Myocyte (in vitro differentiated cells): ENCODE data around the gene LCN15. TPM values are rescaled to one million over a fixed set of nuclear protein-coding genes. Genes with fewer than 3 reads are reported as not detected.
"Not testable (repeated sequence)": the region's sequence is repeated elsewhere in the genome, so short reads cannot be mapped to it uniquely, and the experiment has no call there.

Experiments used
- DNase-seq: peaks from one replicate; pipeline ENCODE4 v3.0.0-alpha.2; 2012; ENCODE audit warnings: low read depth
- total RNA-seq: library from RNA; depleted of rRNA; stranded (reverse); fragments of >200 nt; gene quantifications from 2 replicates; pipeline ENCODE4 v1.2.3, GENCODE V29; 2014

Gene LCN15
- total RNA-seq, 1 donor from 2014 or later = not detected

DNA sequence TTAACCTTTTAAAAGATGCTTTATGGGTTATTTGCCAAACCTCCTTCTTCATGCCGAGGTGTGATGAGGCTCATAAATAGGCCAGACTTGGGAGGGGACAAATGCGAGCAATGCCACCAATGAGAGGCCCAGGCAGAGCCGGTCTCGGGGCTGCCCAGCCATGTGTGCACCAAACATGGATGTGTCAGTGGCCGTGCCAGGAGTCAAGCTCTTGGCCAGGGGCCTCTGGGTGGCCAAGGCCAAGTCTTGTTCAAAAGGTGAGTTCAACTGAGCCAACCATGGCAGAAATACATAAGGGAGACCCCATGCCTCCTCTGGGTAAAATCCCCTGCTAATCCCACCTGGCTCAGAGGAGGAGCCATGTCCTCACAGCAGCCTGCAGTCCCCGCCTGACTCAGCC, 10.9 kb upstream of the LCN15 start:
- DNase-seq = no peak

DNA sequence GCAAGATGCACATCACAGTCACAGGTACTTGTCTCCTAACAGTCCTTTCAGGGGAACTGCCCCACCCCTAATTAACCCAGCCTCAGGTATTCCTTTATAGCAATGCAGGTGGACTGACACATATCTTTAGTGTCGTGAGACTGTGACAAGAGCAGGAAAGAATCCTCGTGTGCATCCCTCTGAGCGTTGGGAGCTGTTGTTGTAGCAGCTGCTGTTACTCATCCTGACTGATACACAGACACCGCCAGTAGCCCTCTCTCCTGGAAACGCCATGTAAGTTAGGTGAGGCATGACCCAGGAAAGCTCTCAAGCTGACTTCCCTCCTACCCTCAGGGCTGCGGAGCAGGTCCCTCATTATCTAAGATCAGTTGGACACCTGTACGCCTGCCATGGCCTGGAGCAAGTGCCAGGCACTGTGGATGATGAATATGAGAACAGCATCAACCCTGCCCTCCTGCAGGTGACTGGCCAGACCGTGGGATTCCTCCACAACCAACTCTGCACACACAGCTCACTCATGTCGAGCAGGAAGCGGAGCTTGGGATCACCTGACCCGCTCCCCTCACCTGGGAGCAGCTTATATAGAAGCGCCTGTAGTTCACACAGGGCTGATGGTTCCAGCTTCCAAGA, 10.2 kb upstream of the LCN15 start:
- DNase-seq = no peak

DNA sequence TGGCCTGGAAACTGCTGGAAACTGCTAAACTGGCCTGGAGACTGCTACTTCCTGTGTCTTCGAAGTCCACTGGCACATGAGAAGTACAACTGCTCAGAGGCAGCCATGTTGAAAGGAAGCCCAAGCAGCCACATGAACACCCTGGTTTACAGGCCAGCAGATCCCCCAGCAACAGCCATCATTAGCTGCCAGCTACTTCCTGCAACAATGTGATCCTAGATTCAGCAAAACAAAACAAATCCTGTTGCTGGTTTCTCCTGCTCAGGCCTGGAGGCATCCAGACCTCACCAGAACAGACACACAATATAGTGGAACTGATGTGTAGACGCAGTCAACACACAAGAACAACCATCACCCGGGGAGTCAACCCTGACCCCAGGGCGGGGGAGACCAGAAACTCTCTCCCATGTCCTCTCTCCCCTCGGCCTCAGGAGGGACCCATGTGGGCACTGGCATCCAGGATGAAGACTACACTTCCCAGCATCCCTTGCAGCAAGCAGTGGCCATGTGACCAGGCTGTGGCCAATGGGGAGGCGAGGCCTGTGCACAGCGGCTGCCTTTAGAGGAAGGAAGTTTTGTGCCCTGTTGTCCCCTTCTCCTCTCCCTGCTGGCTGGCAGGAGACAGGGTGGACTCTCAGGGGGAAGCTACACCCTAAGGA, 9.2 kb upstream of the LCN15 start:
- no peak for DNase-seq

DNA sequence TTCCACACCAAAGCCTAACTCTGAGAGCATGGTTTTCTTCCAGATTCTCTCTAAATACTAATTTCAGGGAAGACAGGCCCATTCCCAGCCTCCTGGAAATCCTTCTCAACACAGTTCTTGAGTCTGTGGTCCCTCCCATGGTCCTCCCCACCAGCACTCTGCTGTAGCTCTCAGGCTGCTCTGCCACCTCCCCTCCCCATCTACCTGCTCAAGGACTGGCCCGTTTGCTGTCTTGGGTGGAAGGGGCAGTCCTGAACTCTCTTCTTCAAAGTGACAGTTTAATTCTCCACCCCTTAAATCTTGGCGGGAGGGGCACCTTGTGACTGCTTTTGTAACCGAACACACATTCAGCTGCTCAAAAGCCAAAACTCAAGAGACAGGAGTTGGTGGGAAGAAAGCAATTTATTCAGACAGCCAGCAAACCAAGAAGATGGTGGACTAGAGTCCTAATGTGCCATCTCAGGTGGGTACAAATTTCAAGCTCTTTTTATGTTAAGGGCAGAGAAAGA, 7.6 kb upstream of the LCN15 start:
- DNase-seq = no peak

DNA sequence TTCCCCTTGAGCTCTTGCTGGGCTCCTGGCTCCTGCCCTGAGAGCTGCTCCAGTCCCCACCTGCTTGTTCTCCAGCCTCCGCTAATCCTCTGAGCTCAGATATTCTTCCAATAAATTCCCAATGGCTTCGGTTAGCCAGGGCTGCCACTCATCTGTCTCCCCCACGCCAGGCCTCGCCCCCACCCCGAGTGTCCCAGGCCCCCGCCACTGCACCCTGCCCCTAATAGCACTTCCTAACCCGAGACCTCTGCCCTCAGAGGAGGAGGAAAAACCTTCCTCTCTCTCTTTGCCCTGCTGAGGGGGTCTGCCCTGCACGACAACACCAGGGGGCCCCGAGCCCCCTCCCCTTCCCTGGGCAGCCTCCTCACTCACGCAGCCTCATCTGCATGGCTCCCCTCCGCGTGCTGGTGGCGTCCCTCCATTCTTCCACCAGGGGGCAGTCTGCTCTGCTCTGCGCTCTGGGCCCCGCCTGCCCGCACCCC, 5.4 kb upstream of the LCN15 start:
- DNase-seq = no peak

DNA sequence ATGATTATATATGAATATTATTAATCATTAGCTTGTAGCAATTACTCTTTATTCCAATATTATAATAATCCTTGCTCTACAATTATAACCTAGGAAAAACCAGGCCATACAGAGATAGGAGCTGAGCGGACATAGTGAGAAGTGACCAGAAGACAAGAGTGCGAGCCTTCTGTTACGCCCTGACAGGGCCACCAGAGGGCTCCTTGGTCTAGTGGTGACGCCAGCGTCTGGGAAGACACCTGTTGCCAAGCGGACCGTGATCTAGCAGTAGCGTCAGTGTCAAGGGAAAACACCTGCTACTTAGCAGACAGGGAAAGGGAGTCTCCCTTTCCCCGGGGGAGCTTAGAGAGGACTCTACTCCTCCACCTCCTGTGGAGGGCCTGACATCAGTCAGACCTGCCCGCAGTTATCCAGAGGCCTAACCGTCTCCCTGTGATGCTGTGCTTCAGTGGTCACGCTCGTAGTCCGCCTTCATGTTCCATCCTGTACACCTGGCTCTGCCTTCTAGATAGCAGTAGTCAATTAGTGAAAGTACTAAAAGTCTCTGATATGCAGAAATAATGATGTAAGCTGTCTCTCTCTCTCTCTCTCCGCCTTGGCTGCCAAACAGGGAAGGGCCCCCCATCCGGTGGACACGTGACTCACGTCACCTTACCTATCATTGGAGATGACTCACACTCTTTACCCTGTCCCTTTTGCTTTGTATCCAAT, 2.2 kb upstream of the LCN15 start:
- DNase-seq = peak; percentile 80

DNA sequence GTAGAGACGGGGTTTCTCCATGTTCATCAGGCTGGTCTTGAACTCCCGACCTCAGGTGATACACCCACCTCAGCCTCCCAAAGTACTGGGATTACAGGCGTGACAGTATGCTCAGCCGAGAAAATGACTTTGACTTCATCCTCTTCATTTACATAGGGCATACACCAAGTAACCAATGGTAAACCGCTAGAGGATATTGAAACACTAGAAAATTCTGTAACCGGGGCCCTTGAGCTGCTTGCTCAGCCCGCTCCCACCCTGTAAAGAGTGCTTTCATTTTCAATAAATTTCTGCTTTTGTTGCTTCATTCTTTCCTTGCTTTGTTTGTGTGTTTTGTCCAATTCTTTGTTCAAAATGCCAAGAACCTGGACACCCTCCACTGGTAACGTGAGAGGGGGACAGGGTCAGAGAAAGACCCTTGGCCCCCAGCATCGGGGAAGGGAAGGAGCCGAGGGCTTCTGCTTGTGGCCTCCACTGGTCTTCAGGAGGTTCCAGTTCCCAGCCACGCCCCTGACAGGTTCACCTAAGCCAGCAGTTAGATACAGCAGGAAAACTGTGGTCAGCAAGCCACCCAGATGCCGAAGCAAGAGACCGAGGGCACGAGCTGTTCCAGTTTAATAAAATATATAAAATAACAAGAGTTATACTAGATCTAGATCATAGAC, 1.6 kb upstream of the LCN15 start:
- not testable (repeated sequence) for DNase-seq

DNA sequence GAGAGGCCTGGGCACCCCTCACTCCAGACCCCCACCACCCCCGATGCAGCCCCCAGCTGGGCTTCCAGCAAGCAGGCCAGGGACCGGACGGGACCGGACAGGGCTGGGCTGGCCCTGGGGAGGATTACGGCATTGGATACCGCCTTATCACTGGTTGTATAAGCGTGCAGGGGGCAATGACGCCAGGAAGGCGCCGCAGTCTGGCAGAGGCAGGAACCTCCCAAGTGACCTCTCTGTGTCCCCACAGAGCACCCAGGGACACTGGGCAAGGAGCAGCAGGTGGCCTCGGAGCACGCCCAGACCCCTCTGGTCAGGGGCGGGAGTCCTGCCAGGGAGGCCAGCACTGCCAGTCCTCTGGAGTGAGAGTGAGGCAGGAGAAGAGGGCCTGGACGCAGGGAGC, 723 bp upstream of the LCN15 start:
- DNase-seq = no peak

DNA sequence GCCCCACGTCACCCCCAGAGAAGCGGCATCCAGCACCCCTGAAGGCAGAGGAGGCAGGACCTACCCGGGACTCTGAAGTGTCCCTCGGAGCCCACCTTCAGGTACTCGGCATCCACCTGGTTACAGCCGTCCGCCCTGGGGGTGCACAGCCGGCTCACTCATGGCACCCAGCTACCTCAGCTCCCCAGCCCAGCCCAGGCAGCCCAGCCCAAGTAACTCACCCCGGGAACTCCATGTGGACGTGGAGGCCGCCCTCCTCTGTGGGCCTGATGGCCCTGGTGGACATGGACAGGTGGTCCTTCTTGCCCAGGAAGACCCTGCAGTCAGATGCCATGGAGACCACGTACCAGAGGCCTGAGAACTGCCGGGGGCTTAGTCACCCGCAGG, 676 bp downstream of the LCN15 start:
- DNase-seq = no peak

DNA sequence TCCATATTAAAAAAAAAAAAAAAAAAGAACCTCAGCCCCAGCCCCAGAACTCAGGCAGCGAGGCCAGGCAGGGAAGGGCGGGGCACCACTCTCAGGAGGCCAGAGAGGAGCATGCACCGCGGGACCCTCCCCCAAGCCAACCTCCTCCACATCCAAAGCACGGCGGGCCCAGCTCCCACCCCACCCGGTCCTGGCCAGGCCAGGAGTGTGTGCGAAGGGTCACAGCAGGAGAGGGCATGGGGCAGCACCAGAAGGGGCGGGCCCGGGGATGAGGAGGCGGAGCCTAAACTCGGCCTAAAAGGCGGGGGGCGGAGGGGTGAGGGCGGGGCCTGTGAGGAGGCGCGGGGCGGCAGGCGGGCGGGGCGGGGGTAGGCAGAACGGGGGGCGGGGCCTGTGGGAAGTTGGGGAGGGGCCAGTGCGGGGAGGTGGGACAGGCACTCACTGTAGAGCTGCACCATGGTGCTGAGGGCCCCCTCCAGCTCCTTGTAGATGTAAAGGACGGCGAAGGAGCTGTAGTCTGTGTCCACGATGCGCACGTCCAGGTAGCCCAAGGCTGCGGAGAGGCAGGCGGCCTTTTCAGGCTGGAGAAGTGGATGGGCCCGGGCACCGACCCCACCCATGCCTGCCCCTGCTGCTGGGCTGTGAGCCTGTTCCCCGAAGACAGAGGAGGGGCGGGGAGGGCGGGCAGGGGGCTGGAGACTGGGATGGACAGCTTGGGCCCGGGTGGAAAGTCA, 1.2 kb downstream of the LCN15 start:
- no peak for DNase-seq

DNA sequence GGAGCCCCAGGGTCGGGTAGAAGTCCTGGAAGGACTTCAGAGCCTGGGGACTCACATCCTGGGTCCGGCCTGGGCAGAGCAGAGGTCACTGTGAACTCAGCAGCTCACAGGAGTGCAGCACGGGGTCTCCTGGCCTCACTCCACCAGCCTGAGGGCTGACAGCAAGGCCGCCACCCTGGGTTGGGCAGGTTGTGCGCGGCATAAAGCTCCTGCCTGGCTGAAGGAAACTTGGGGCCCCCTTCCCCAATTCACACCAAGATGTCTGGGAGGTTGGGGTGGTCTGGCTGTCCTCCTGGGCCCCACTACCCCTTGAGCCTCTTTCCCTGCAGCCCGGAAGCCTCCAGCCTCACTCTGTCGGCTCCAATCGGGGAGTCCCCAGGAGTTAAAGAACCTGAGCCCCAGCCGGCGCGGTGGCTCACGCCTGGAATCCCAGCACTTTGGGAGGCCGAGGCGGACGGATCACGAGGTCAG, 2.1 kb downstream of the LCN15 start:
- no peak for DNase-seq

DNA sequence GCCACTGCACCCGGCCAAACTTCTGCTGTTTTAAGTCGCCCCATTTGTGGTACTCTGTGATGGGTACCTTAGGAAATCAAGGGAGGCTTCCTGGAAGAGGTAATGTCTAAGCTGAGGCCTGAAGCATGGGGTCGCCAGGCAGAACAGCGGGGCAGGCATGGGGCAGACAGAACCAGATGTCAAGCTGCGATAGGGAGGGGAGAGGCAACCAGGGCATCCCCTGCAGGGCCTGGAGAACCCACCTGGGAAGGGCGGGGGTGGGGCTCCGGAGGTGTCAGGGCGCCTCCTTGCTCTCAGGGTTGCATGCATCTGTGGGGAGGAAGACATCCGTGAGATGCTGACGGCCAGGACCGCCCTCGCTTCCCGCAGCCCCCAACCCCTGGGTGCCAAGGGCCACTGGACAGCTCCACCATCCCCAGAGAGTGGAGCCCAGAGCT, 2.8 kb downstream of the LCN15 start:
- no peak for DNase-seq

DNA sequence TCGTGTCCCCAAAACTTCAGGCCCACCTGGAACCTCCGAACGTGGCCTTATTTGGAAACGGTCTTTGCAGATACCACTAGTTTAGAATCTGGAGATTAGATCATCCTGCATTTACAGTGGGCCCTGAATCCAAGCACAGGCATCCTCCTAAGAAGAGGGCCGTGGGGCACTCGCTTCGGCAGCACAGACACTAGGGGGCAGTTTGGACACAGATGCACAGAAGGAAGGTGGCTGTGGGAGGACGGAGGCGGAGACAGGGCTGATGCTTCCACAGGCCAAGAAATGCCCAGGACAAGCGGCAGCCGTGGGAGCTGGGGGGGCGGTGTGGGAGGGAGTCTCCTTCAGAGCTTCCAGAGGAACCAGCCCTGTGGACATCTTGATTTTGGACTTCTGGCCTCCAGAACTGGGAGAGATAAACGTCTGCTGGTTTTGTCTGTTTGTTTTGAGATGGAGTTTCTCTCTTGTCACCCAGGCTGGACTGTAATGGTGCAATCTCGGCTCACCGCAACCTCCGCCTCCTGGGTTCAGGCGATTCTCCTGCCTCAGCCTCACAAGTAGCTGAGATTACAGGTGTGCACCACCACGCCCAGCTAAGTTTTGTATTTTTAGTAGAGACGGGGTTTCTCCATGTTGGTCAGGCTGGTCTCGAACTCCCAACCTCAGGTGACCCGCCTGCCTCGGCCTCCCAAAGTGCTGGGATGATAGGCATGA, 3.3 kb downstream of the LCN15 start:
- peak; percentile 66 for DNase-seq

DNA sequence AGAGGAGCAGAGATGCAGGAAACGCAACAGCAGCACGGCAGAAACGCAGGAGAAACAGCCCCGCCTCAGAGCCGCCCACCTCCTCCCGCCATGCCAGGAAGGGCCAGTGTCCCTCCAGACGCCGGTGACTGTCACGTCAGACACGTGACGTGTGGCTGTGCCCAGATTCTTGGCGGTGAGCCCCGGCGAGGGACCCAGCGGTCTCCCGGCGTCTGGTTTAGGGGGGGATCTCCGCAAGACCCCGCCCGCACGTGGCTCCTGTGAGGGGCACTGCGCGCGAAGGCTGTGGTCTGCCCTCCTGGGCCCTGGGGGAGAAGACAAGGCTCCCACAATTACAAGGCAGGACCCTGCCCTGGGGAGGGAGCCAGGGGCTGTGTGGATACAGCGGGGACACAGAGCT, 3.9 kb downstream of the LCN15 start:
- no peak for DNase-seq

DNA sequence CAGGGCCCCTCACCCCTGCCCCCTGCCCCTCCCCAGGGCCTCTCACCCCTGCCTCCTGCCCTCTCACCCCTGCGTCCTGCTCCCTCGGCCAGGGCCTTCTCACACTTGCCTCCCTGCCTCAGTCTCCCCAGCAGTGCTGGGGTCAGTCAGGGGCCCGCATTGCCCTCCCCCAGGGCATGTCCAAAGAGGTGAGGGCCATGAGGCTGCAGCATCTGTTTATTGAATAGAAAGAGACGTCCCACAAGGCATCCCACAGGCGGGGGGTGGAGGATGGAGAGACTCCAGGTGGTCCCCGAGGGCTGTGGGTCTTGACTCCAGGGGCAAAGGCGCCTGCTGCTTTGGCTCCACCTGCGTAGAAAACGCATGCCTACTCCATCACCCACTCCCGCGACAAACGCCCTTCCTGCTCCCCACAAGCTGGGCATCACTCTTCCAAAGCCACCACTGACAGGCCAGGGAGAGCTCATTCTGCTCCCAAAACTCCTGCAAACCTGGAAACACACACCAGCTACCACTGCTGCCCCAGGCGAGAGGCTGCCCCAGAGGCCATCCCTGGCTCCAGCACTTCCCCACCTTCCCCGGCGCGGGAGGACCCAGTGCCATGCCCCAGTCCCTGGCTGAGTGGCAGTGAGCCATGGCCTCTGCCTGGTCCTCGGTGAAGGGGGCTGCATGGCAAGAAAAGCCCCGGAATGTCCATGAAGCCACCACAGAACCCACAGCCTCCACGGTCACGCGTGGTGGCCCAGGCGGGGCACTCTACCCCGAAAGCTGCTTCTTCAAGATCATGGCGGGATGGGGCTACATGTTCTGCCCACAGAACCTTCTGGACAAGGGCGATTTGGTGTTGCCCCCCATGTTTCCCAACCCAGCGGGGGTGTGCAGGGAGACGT, 4.6 kb downstream of the LCN15 start:
- no peak for DNase-seq

DNA sequence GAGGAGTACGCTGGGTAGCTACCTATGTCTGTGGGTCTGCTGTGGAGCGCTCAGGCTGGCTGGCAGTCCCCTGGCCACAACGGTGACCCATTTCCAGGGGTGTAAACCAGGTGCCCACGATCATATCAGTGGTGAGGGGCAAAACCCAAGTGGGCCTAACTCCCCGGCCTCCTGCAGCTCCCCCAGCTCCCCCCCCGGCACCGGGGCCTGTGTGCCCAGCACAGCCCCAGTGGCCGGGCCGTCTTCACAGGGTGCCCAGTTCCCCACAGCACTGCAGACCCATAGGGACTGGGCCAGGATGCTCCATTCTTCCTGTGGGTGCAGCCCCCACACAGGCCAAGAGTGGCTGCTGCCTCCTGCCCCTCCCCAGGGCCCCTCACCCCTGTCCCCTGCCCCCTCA, 5.3 kb downstream of the LCN15 start:
- DNase-seq = no peak

DNA sequence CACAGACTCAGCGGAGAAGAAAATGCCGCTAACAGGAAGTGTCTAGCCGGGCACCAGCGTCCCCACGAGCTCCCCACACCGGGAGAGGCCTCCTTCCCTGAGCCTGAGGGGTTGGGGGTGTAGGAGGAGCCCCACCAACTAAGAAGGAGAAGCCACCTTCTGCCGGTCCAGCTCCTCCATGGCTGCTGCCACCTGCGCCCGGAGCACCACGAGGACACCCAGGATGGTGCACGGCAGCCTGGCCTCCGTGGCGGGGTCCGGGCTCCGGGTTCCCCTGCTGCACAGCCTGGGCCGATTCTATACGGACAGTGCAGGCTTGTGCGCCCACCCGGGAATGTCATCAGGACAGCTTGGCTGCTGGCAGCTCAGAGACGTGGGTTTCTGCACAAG, 6.6 kb downstream of the LCN15 start:
- no peak for DNase-seq

DNA sequence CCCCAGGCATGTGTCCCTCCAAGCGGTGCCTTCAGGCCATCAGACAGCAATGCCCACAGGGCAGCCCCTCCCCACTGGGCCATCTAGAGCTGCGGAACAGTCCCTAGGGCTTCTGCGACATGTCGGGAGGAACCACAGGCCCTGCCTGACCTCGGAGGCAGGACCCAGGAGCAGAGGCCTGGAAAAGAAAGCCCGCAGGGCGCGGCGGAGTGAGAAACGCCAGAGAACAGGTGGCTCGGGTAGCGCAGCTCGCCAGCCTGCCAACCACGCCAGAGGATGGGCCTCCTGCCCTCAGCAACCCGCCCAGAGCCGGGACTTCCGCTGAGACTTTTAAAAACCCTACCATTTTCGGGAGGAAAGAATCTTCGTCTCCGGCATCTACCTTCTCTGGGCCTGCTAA, 7.0 kb downstream of the LCN15 start:
- DNase-seq = peak; percentile 91

DNA sequence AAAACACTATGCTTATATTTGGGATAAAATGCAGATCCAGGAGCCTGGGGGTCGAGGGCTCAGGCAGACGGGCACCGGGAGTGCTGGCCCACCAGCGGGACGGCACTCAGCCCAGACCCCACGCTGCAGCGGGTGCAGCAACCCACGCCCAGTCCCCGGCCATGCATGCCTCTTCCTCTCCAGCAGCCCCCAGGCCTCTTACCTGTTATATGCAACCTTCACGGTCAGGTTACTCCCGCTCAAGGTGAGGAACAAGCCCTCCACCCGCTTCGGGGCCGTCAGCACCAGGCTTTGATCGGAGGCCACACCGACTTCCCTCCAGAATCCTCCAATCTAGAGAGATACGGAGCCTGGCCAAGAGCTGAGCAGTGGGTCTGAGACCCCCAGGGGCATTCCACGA, 7.5 kb downstream of the LCN15 start:
- DNase-seq = no peak

DNA sequence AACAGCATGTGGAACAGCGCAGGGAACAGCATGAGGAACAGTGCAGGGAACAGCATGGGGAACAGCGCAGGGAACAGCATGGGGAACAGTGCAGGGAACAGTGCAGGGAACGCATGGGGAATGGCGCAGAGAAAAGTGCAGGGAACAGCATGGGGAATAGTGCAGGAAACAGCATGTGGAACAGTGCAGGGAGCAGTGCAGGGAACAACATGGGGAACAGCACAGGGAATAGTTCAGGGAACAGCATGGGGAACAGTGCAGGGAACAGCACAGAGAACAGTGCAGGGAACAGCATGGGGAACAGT, 8.2 kb downstream of the LCN15 start:
- DNase-seq = no peak
